Measurements from ENCODE around the gene RSRC2.
"Not testable (repeated sequence)": the region's sequence is repeated elsewhere in the genome, so short reads cannot be mapped to it uniquely, and the experiment has no call there.

- TF ChIP-seq CTCF (conservative IDR thresholded peaks at IDR 0.05); EZH2 (IDR thresholded peaks at IDR 0.05; ENCODE audit: low read depth): not testable (repeated sequence)
Measured at GRCh38 chr12:122464317-122465042, 62.3 kb downstream of the RSRC2 start.
